GM12892 (cell line): ENCODE data around the gene CRYGN.

ENCODE experiments used
- DNase-seq: peaks from one replicate; pipeline ENCODE4 v3.0.0; 2011; ENCODE audit not compliant: insufficient read length
- FAIRE-seq: peaks from 2 replicates; lab custom pipeline; 2011; peaks lifted over from hg19 to GRCh38; lab: Jason Lieb, UNC
- POLR2A ChIP-seq: IDR thresholded peaks from 2 replicates; pipeline ENCODE4 v1.6.1; 2011; ENCODE audit warnings: low read depth, low read length, control low read depth
- POLR2AphosphoS5 ChIP-seq: IDR thresholded peaks from 2 replicates; pipeline ENCODE4 v1.6.1; 2011; ENCODE audit warnings: low read depth, low read length, control low read depth
- TAF1 ChIP-seq: IDR thresholded peaks from 2 replicates; pipeline ENCODE4 v1.6.1; 2011; ENCODE audit warnings: low read depth, mild to moderate bottlenecking, control low read depth, low read length, borderline replicate concordance

CRYGN gene

DNA sequence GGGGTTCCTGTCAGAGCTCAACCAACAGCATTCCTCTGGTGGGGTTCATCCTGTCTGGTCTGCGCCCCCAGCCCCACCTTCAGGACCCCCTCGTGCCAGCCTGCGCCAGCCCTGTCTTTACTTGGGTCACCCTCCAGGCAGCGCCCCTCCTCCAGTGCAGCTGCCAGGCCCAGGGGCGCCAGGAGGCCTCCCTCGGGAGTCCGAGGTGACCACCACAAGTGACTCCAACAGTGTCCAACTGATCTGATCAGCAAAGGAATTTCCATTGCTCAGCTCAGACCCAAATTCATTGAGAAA, 40.7 kb downstream of the CRYGN start:
- no peak for DNase-seq
- TF ChIP-seq TAF1 (no peak), POLR2AphosphoS5 (no peak), POLR2A (no peak)

DNA sequence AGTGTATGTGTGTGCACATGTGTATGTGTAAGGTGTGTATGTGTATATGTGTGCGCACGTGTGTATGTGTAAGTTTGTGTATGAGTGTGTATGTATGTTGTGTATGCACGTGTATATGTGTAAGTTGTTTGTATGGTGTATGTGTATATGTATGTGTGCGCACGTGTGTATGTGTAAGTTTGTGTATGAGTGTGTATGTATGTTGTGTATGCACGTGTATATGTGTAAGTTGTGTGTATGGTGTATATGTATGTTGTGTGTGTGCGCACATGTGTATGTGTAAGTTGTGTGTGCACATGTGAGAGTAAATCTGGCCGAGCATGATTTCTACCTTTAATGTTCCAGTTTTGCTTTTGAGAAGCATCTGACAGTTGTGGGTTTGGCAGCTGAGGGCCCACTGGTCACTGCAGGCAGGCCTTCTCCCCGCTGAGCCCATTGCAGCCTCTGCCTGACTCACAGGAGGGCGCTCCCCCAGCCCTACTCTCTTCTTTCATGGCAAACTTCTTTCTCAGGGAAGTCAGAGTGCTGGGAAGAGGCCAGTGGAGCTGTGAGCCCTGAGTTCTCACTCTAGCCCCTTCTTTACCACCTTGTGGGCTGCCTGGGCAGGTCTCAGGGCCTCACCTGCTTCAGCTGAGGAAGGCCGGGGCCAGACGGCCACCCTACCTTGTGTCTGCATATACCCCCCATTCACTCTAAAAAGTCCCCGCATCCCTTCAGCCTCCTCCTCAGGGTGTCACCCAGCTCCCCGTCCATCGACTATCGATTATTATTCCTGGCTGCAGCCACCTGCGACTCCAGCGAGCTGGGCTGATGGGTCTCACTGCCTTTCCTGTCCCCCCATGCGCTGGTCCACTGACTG, 41.3 kb downstream of the CRYGN start:
- TF ChIP-seq POLR2AphosphoS5 (no peak), TAF1 (no peak), POLR2A (no peak)
- no peak for FAIRE-seq
- DNase-seq = no peak

More for the DNA sequence above, 40.7 kb downstream of the CRYGN start:
- FAIRE-seq = no peak

DNA sequence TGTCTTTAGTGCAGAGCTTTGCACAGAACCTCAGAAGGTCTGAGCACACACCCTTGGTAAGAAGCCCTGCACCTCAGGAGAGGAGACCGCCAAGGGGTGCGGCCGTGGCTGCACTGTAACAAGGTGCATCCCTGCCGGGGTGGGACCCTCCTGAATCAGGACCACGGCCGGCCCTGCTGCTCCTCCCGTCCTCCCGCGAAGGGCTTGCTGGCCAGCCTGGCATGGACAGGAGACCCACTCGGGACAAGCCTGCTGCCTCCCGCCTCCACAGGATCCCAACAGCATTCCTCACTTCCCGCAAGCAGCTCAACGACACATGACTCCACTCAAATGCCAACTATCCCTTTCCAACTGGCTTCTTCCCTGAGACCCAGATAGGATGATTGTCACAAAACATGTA, 42.9 kb downstream of the CRYGN start:
- DNase-seq = no peak
- TF ChIP-seq POLR2AphosphoS5 (no peak), POLR2A (no peak), TAF1 (no peak)
- FAIRE-seq = no peak

DNA sequence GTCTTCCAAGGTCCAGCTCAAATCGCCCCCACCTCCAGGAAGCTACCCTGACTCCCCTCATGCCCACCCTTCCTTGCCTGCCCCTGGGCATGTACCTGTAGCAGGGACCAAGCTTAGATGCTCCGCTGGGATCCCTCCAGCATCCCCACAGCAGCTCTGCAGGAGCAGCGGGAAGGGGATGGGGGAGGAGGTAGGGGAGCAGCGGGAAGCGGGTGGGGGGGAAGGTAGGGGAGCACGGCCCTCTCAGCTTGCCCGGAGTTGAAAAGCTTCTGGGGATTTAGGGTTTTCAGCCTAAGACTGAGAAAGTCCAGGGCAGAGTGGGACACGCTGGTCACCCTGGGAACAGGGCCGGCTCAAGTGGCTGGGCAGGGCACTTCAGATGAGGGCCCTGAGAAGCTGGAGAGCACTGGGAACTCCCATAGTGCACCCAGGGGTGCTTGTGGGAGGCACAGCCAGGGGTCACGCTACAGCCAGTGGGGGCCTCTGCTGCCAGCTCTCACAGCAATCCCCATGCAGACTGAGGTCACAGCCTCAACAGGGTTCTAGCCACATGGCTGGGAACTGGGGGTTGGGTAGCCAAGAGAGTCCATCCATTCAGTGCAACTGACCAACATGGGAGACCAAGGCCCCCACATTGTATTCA, 43.5 kb downstream of the CRYGN start:
- DNase-seq = no peak
- FAIRE-seq = no peak
- TF ChIP-seq TAF1 = no peak

DNA sequence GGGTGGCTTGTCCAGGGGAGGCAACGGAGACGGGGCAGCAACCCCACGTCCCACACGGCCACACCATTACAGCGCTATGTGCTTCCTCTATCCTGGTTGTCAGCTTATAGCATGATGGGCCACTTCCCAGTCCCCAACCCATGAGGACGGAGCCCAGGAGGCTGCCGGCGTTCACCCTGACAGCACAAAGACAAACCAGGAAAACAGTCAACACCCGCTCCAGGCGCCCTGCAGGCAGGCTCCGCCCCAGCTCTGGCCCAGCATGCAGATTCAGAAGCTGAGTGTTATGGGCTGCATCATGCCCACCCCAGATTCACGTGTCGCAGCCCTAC, 44.9 kb downstream of the CRYGN start:
- FAIRE-seq (no peak), DNase-seq (no peak)
- TF ChIP-seq TAF1 (no peak), POLR2AphosphoS5 (no peak), POLR2A (no peak)

DNA sequence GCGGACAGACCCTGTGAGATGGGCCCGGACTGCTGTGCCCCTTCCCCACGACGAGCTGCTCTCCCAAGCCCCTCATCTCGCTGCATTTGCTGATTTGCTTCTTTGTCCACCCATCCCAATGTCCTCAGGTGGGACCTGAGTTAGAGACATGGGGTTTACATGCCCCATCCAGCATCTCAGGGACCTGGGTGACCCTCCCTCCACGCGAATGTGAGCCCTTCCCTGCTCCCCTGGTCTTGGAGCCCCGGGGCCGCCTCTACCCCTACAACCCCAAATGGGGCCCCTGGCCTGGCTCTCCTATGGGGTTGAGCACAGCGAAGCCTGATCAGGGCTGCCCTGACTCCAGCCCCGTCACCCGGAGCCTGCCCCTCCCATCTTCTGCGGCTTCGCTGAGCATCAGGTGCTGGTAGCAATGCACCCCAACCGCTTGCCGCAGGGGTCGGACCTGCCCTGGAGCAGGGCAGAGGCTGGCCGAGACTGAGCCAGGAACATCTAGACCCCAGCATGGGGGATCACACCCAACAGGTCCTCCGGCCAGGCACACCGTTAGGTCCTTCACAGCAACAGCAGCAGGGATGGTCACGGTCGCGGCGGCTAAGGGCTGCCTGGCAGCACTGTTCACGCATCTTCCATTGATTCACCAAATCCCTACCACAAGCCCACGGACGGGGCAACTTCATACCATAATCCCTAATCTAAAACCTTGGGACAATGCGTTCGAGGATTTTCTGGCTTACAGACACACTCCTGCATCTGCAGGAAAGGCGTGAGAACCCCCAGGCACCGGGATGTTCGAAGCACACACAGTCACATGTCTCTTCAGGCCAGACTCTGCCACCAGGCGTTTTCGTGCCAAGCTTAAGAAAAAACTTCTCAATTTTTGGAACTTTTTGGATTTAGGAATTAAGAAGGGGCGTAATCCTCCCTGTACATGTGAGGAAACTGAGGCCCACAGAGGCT, 45.6 kb downstream of the CRYGN start:
- TF ChIP-seq POLR2AphosphoS5 (no peak), POLR2A (no peak), TAF1 (no peak)
- DNase-seq = no peak
- FAIRE-seq = no peak

DNA sequence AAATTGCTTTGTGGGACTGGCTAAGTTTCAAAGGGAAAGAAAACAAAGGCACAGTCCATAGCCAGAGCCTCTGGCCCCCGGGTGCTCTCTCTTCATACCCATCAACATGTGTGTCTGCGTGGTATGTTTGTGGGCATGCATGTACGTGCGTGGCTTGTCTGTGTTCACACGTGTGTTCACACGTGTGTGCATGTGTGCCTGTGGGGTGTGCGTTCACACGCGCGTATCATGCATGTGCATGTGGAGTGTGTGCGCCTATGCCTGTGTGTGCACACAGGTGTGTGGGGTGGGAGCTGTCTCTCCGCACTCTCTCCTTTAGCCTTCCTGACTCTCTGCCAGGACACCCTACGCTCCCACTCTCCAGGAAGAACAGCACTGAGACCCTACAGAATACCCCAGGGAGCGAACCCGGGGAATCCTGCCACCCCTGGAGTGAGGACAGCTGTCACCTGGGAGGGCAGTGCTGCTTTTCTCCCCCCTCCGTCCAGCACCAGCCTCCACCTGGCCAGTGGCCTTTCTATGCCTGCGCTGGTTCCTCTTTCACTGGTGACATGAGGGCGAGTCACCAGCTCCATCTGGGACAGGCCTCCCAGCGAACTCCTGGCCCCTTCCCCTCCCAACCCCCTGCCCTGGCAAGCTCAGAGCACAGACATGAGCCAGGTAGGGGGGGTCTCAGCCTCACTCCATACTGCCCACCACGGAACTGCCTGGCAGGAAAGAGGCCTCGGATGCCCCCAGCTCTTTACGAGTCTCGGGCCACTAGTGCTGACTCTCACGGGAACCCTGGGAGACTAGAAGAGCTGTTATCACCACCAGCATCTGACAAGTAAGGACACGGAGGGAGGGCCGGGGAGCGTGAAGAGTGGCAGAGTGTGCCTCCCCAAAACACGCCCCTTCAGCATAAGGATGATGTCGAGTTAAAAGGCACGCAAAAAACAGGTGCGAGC, 46.6 kb downstream of the CRYGN start:
- FAIRE-seq = no peak
- no peak for DNase-seq
- no peak for TF ChIP-seq TAF1
- TF ChIP-seq POLR2AphosphoS5 = no peak
- no peak for TF ChIP-seq POLR2A

DNA sequence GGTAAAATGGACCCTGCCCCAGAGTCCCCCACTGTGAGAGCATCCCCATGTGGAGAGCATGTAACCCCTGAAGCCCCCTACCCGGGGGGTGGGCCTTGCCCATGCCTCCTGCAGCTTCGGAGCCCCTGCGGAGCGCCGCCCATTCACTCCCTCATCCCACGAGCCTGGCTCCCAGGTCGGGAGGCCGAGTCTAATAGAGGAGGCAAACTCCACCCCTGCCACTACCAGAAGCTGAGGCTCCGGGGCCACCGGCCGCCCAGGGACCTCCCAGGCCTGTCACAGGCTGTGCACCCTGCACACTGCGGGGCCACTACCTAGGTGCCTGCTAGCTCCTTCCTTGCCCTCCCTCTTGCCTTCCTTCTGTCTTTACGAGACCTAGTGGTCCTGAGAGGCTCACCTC, 47.5 kb downstream of the CRYGN start:
- no peak for DNase-seq
- no peak for FAIRE-seq
- TF ChIP-seq TAF1 (no peak), POLR2A (no peak), POLR2AphosphoS5 (no peak)

DNA sequence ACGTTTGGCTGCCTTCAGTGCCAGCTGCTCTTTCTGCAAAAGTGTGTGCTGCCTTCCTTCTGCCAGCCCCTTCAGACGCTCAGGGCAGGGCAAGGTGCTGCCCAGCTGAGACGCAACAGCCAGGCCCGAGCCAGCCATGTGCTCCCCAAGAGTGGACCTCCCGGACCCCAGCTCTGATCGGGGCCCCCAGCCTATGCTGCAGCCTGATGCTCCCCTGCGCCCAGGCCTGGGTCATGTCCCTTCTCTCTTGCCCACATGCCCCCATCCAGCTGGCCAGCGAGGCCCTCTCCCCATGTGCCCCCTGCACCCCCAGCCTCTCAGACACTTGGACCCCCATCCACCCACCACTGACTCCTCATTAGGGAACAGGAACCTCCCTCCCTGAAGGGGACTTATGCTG, 47.9 kb downstream of the CRYGN start:
- TF ChIP-seq POLR2AphosphoS5 (no peak), POLR2A (no peak), TAF1 (no peak)
- FAIRE-seq = no peak
- no peak for DNase-seq

DNA sequence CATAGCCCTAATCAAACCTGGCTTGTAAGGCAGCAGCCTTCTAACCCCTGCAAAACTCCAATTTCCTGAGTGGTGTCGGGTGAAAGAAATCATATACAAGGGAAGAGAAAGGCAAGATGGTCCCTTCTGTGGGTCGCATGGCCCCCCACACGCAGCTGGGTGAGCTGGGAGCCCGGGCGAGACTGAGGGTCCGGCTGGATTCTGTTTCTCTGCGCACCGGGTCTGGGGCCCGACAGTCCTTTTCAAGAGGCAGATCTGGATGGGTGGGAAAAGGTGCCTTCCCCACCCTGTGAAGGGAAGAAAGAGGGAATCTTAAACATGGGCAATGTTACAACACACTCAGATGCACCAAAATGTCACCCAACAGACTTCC, 48.6 kb downstream of the CRYGN start:
- TF ChIP-seq POLR2A = no peak
- TF ChIP-seq POLR2AphosphoS5 = no peak
- TF ChIP-seq TAF1 = no peak
- no peak for FAIRE-seq
- DNase-seq = no peak
